ENCODE results near the gene FAM228B.

FAM228B gene

GRCh38 chr2:24175631-24176187, 52.4 kb downstream of the FAM228B start:
- ChIA-PET POLR2A (no interaction called here), CTCF (interaction anchor here (1.0 to 5.2 kb wide), 3 partner anchors 11 to 314 kb away, joined by 3 to 27 read pairs (median 4); partner anchors contain the start of gene TP53I3)
- DNase-seq (ENCODE audit: extremely low spot score), result no peak
- TF ChIP-seq CTCF (IDR thresholded peaks at IDR 0.05; ENCODE audit: control extremely low read depth, extremely low read depth, low read depth, missing control alignments), result no peak

- ChIA-PET CTCF (interaction anchor here (0.6 to 5.2 kb wide), 4 partner anchors 9 to 314 kb away, joined by 3 to 27 read pairs (median 4); partner anchors contain the start of gene TP53I3), POLR2A (no interaction called here)
- no peak for DNase-seq (ENCODE audit: extremely low spot score)
- no peak for TF ChIP-seq CTCF (IDR thresholded peaks at IDR 0.05; ENCODE audit: control extremely low read depth, extremely low read depth, low read depth, missing control alignments)
Measured at GRCh38 chr2:24176326-24176725, 53.1 kb downstream of the FAM228B start.

GRCh38 chr2:24179683-24180082, 56.4 kb downstream of the FAM228B start:
- CTCF ChIA-PET, result interaction anchor here (1.2 to 1.8 kb wide), 2 partner anchors 18 to 96 kb away, joined by 3 to 5 read pairs; no protein-coding TSS in a partner anchor
- POLR2A ChIA-PET, result no interaction called here
- DNase-seq (ENCODE audit: extremely low spot score), result no peak
- no peak for TF ChIP-seq CTCF (IDR thresholded peaks at IDR 0.05; ENCODE audit: control extremely low read depth, extremely low read depth, low read depth, missing control alignments)

GRCh38 chr2:24181849-24182248, 58.6 kb downstream of the FAM228B start:
- ChIA-PET POLR2A (no interaction called here), CTCF (interaction anchor here (0.9 to 1.8 kb wide), 2 partner anchors 8 to 31 kb away, joined by 3 to 4 read pairs; no protein-coding TSS in a partner anchor)

GRCh38 chr2:24182507-24182906, 59.2 kb downstream of the FAM228B start:
- TF ChIP-seq CTCF (IDR thresholded peaks at IDR 0.05; ENCODE audit: control extremely low read depth, extremely low read depth, low read depth, missing control alignments), result no peak
- no peak for DNase-seq (ENCODE audit: extremely low spot score)
- POLR2A ChIA-PET, result no interaction called here
- CTCF ChIA-PET, result no interaction called here

More at GRCh38 chr2:24181849-24182248, 58.6 kb downstream of the FAM228B start:
- no peak for DNase-seq (ENCODE audit: extremely low spot score)
- TF ChIP-seq CTCF (IDR thresholded peaks at IDR 0.05; ENCODE audit: control extremely low read depth, extremely low read depth, low read depth, missing control alignments), result no peak

GRCh38 chr2:24183366-24184069, 60.2 kb downstream of the FAM228B start:
- ChIA-PET CTCF (interaction anchor here (0.9 to 2.6 kb wide), 2 partner anchors 10 to 19 kb away, joined by 3 to 6 read pairs; no protein-coding TSS in a partner anchor), POLR2A (no interaction called here)
- DNase-seq (ENCODE audit: extremely low spot score), result no peak
- TF ChIP-seq CTCF (IDR thresholded peaks at IDR 0.05; ENCODE audit: control extremely low read depth, extremely low read depth, low read depth, missing control alignments), result no peak
